HG03354 (cell line): ENCODE results near the gene EVX1.

Experiments used
- ATAC-seq: cut with Tn5 transposase; IDR thresholded peaks from one replicate; pipeline ENCODE4 v1.9.1; 2021; ENCODE audit warnings: mild to moderate bottlenecking; ENCODE audit not compliant: unreplicated experiment, poor library complexity, severe bottlenecking

The EVX1 gene

GRCh38 chr7:27224983-27225934, 17.3 kb upstream of the EVX1 start:
- no peak for ATAC-seq

GRCh38 chr7:27229448-27229847, 13.2 kb upstream of the EVX1 start:
- ATAC-seq: no peak

GRCh38 chr7:27235387-27236311, 7.0 kb upstream of the EVX1 start:
- no peak for ATAC-seq

- ATAC-seq: no peak
Observed at GRCh38 chr7:27237735-27238334, 4.8 kb upstream of the EVX1 start.

GRCh38 chr7:27238979-27239386, 3.6 kb upstream of the EVX1 start:
- ATAC-seq: no peak

- no peak for ATAC-seq
Observed at GRCh38 chr7:27239387-27240014, 3.1 kb upstream of the EVX1 start.

GRCh38 chr7:27240015-27240731, 2.4 kb upstream of the EVX1 start:
- ATAC-seq: no peak

GRCh38 chr7:27241189-27242056, 1.2 kb upstream of the EVX1 start:
- ATAC-seq: no peak

- ATAC-seq: no peak
Observed at GRCh38 chr7:27242154-27242553, 448 bp upstream of the EVX1 start.

- ATAC-seq: no peak
Observed at GRCh38 chr7:27243340-27244163, 950 bp downstream of the EVX1 start.

- no peak for ATAC-seq
Observed at GRCh38 chr7:27244488-27245123, 2.0 kb downstream of the EVX1 start.

GRCh38 chr7:27245124-27245797, 2.7 kb downstream of the EVX1 start:
- ATAC-seq: no peak

- ATAC-seq: no peak
Observed at GRCh38 chr7:27245798-27246691, 3.4 kb downstream of the EVX1 start.

- ATAC-seq: no peak
Observed at GRCh38 chr7:27247000-27247399, 4.4 kb downstream of the EVX1 start.
